ENCODE results near the gene CTBP1. TPM values are rescaled to one million over a fixed set of nuclear protein-coding genes. Genes with fewer than 3 reads are reported as not detected.
"Not testable (repeated sequence)": the region's sequence is repeated elsewhere in the genome, so short reads cannot be mapped to it uniquely, and the experiment has no call there.

Gene CTBP1
- polyA plus RNA-seq, 1 donor: 112 TPM

GRCh38 chr4:1239141-1239949 lies 9.6 kb downstream of the CTBP1 start:
- no peak for DNase-seq

DNA sequence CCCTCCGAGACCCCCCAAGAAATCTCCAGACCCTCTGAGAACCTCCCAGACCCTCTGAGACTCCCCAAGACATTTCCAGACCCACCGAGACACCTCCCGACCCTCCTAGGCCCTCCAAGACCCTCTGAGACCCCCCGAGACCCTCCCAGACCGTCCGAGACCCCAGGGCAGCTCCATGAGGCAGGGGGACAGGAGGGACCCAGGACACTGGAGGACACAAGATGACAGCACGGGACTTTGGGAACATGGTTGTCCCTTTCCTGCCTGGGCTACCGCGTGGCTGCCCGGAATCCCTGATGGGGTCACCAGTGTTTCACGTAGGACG lies 10.3 kb downstream of the CTBP1 start:
- DNase-seq: no peak

GRCh38 chr4:1237981-1238675 lies 10.8 kb downstream of the CTBP1 start:
- no peak for DNase-seq

DNA sequence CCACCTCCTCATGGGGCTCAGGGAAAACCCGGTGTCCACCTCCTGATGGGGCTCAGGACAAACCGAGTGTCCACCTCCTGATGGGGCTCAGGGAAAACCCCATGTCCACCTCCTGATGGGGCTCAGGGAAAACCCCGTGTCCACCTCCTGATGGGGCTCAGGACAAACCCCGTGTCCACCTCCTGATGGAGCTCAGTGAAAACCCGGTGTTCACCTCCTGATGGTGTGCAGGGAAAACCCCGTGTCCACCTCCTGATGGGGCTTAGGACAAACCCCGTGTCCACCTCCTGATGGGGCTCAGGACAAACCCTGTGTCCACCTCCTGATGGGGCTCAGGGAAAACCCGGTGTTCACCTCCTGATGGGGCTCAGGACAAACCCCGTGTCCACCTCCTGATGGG lies 11.7 kb downstream of the CTBP1 start:
- not testable (repeated sequence) for DNase-seq

DNA sequence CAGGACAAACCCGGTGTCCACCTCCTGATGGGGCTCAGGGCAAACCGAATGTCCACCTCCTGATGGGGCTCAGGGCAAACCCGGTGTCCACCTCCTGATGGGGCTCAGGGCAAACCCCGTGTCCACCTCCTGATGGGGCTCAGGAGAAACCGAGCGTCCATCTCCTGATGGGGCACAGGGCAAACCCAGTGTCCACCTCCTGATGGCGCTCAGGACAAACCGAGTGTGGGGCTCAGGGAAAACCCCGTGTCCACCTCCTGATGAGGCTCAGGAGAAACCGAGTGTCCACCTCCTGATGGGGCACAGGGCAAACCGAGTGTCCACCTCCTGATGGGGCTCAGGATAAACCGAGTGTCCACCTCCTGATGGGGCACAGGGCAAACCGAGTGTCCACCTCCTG lies 12.1 kb downstream of the CTBP1 start:
- not testable (repeated sequence) for DNase-seq

DNA sequence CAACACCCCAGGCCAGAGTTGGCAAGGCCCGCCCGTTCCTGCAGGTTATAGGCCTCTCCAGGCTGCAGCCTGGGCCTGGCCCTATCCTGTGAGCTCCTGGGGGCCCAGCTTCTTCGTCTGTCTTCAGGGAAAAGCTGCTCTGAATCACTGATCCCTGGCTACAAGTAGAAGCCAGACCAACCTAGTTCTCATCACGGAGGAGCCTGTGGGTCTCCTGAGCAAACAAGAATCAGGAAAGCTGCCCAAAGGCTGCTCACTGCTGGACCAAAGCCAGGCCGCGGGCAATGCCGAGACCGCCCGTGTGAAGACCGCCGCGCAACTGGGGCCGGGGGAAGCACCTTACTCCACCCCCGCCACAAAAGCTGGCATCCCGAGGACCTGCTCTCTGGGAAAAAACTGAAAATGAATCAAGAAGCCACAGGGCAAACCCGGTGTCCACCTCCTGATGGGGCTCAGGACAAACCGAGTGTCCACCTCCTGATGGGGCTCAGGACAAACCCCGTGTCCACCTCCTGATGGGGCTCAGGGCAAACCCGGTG lies 12.8 kb downstream of the CTBP1 start:
- DNase-seq: no peak

DNA sequence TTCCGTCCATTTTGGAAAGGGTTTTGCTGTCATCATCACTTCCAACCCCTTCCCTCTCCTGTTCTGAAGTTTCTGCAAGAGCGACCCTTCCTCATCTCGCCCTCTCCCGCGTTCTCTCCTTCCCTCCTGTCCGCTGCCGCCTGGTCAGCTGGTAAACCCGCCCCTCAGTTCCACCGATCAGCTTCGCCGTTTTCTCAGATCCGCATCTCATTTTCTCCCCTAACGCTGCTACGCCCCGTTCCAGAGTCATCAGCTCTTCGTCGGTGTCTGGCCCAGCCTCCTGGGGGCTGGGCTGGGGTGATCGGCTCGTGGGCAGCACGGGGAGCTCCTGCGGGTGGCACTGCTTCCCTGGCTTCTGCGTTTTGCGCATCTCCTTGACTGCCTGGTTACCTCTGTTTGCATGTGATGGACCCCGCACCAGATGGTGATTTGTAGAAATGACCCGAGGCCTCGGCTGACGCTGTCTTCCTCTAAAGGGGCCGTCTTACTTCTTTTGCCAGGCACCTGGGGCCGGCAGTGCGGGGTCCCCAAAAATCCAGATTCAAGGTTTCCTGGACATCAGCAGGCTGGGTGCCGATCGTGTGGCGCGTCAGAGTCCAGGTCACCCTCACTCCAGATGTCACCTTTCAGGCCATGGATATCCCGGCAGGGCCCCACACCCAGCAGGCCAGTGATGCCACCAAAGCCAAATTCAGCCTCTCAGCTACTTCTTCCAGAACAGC lies 13.4 kb downstream of the CTBP1 start:
- no peak for DNase-seq

DNA sequence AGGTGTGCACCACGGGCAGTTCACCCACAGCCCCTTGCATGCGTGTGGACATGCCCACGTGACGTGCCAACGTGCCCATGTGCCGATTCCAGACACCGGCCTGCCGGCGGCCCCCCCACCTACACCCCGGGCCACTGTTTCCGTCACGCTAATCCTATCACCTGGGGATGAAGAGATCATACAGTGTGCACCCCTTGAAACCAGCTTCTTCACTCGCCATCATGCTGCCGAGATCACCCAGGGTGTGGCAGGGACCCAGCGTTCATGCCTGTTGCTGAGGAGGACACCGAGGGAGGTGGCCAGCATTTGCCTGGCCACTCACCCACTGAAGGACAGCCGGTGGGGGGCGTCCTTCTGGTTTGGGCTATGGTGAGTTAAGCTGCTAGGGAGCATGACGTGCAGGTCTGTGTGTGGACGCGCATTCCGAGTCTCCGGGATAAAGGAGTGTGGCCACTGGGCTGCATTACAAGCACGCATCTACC lies 14.1 kb downstream of the CTBP1 start:
- DNase-seq: no peak

GRCh38 chr4:1234309-1234695 lies 14.6 kb downstream of the CTBP1 start:
- no peak for DNase-seq

GRCh38 chr4:1233641-1234308 lies 15.2 kb downstream of the CTBP1 start:
- peak; percentile 63 for DNase-seq

DNA sequence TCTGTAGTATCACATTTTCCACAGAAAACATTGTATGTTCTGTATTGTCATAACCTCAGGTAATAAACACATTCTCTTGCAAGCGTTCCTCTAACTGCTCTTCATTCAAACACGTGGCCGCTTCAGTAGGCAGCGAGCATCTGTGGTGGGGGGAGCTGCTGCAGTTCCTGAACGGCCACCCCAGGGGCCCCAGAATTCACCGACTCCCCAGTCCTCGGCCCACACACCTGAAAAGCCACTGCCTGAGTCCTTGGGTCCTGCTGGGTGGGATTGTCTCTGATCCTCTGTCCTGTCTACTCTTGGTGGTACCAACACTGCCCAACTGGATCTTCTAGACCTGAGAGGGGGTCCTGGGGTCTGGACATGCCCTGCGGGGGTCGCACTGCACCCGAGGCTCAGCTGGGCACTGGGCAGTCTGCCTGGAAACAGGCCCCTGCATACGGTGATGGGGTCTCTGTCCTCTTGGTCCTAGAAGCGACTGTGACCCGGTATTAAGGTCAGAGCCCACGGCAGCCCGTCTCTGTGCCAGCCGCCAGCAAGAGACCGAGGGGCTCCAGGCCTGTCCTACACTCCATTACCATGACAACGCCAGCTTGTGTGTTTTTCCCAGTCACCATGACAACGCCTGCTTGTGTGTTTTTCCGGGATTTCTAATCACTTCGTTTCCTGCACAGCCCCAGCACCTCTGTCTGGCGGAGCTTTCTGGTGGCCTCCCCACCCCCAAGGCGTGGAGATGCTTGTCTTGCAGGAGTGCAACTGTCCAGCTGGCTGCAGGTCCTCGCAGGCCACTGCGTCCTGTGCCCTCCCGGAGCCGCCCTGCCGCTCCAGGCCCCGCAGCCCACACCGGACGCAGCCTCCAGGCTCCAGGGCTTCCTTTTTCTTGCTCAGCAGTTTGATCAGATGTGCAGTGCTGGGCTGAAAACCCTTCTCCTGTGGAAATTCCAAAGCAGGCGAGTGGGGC lies 16.0 kb downstream of the CTBP1 start:
- peak; percentile 91 for DNase-seq

DNA sequence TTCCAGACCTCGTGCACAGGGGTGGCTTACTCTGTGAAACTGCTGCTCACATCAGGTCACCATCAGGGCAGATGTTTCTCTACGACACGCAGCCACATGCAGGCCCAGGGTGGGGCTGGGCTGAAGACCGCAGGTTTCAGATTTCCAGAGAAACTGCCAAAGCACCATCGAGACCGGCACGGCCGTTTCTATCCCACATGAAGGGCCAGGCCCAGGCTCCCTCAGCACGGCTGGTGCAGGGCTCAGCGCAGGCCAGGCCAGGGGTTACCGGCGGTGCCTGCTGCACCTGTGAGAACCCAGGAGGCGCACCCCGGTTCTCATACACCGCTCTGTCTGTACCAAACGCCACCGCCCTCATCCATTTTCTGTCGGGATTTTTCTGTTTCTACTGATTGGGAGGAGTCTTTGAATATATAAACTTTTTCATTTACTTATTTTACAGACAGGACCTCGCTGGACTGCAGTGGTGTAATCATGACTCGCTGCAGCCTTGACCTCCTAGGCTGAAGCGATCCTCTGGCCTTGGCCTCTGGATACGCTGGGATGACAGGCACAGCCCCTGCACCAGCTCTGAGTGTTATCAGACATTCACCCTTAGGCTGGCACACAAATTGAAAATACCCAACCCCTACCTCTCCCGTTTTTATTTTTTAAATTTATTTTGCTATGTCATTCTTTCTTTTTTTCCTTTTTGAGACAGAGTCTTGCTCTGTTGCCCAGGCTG lies 17.1 kb downstream of the CTBP1 start:
- no peak for DNase-seq

DNA sequence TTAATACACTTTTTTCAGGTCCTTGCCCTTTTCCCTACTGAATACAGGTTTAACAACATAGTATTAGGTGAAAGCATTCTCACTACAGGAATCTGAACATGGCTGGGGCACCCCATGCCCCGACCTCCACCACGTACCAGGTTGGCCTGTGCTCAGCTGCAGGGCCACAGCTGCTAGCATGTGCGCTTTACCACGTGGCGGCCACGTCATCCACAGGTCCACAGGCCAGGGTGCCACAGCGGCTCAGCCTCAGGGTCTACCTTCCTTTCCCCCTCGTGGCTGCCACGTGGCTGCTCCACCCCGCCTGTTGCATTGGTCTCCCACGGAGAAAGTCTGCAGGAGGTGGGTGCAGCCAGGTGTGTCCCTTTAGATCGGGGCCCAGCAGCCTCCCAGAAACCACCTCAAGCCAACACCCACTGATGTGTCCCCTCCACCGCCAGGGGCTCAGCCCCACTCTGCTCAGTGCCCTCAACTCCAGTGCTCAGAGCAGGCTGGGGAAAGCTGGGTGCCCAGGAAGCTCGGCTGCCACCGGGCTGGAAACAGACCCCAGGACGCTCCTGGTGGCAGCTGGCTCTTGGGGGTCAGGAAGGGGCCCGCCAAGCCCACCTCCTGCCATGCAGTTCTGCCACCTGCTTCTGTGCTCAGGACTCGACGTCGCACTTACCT lies 17.8 kb downstream of the CTBP1 start:
- DNase-seq: no peak

DNA sequence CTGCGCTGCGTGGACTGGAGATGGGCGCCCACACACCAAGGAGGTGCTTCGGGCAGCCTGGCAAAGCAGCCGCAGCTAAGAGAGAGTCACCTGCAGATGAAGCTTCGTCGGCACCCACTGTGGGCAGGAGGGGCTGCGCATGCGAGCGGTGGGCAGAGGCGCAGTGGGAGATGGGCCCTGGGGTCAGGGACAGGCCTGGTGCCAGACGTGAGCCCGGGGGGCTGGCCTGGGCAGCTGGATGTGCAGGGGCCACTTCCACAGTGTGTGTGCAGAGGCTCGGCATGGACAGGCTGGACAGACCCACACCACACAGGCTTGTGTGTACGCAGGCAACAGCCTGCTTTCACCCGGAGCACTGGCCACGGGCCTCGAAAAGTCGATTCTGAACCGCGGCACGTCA lies 18.6 kb downstream of the CTBP1 start:
- DNase-seq: no peak

DNA sequence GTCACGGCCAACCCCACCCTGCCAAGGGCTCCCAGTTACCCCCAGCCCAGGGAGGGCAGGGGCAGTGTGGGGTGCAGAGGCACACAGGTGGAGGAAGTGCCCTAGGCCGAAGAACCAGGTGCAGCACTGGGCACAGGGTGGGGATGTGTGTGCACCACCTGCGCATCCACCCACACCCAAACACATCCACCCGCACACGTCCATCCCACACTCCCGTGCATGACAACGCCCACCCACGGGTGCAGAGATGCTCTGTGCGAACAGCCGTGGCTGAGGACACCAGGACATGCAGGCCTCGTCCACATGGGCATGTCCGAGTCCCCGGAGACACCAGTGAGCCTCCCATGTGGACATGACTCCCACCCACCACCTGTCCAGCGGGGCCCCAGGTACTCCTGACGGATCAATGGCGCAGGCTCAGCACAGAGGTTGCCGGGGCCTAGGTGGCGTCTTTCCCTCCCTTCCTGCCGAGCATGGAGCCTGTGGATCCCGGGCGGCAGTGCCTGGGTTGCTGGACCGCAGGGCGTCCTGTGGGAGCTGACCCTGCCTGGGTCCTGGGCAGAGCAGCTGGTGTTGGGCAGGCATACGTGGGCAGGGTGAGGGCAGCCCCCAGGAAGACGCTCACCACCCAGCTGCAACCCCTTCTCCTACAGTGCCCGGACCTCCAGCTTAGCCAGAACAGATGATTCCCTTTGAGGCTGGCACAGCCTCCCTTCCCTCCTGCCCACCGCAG lies 19.6 kb downstream of the CTBP1 start:
- DNase-seq: no peak

GRCh38 chr4:1227816-1228215 lies 21.1 kb downstream of the CTBP1 start:
- DNase-seq: no peak

DNA sequence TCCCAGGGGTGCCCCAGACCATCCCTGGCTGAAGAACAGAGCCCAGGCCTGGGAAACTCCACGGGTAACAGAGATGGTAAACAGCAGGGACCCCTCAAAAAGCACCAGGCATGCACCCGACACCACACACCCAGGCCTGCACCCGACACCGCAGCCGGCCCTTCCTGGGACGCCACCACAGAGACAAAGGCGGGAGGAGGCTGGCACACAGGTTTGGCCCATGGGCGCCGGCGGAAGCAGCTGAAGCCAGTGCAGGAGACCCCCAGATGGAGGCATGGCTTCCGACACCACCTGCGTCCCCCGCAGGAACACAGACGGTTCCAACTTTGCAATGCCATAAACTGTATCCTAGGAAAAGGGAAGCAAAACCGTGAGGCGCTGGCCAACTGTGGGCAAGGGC lies 22.3 kb downstream of the CTBP1 start:
- DNase-seq: no peak

DNA sequence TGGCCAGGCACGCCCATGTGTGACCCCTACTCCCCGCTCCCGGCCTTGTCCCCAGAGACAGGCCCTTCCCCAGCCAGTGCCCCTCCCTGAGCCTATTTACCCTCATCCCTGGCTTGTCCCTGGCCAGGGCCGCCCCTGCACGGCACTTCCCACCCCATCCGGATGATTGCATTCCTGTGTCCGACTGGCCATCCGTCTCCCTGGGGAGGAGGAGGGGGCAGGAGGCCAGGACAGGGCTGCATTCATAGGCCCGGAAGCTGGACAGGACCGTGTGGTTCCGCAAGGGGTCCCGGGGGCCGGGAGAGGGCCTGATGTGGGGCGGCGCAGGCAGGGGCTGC lies 22.8 kb downstream of the CTBP1 start:
- DNase-seq: no peak
